ENCODE data around the gene TLR2. TPM values are rescaled to one million over a fixed set of nuclear protein-coding genes. Genes with fewer than 3 reads are reported as not detected.

The TLR2 gene
- total RNA-seq, 4 donors from 2014 or later: 4.3 to 30.0 (median 13.7) TPM

GRCh38 chr4:153725831-153726154 is 41.7 kb downstream of the TLR2 start:
- Histone ChIP-seq H3K9me3 (no peaks in the 10 kb centered on the region), H3K36me3 (no peaks in the 10 kb centered on the region), H3K4me1 (no peaks in the 10 kb centered on the region), H3K27me3 (peaks cover 5% of the 10 kb centered on the region), H3K4me3 (no peak overlapping the region), H3K27ac (no peak overlapping the region)
- TF ChIP-seq POLR2A (IDR thresholded peaks at IDR 0.05): no peak
- TF ChIP-seq EP300 (IDR thresholded peaks at IDR 0.05): no peak
- TF ChIP-seq CTCF (IDR thresholded peaks at IDR 0.05): no peak
- no peak for TF ChIP-seq POLR2AphosphoS5 (IDR thresholded peaks at IDR 0.05)
- WGBS, 2 donors (ENCODE audit: low coverage in 1 of 2): 100% methylated on average over 1 of the region's 1 CpG; no CpG with 5 or more reads in 1 of the 2 donors
- no peak for ATAC-seq

GRCh38 chr4:153728151-153728550 is 44.1 kb downstream of the TLR2 start:
- TF ChIP-seq POLR2A (IDR thresholded peaks at IDR 0.05) (no peak), EP300 (IDR thresholded peaks at IDR 0.05) (no peak), CTCF (IDR thresholded peaks at IDR 0.05) (no peak), POLR2AphosphoS5 (IDR thresholded peaks at IDR 0.05) (no peak)
- H3K36me3 ChIP-seq: no peaks in the 10 kb centered on the region
- no peak for ATAC-seq

GRCh38 chr4:153728660-153729059 is 44.6 kb downstream of the TLR2 start:
- Histone ChIP-seq H3K27ac (no peak overlapping the region), H3K27me3 (peaks cover 4% of the 10 kb centered on the region), H3K36me3 (no peaks in the 10 kb centered on the region), H3K9me3 (no peaks in the 10 kb centered on the region), H3K4me3 (no peak overlapping the region), H3K4me1 (no peaks in the 10 kb centered on the region)
- no peak for TF ChIP-seq POLR2A (IDR thresholded peaks at IDR 0.05)
- no peak for TF ChIP-seq CTCF (IDR thresholded peaks at IDR 0.05)
- TF ChIP-seq POLR2AphosphoS5 (IDR thresholded peaks at IDR 0.05): no peak
- TF ChIP-seq EP300 (IDR thresholded peaks at IDR 0.05): no peak
- WGBS, 2 donors (ENCODE audit: low coverage in 1 of 2): 59 to 86% methylated on average over 2 of the region's 4 CpGs
- ATAC-seq: no peak

More at GRCh38 chr4:153728151-153728550, 44.1 kb downstream of the TLR2 start:
- 92 to 100% methylated on average over 1 to 5 of the region's 5 CpGs for WGBS, 2 donors (ENCODE audit: low coverage in 1 of 2)
- Histone ChIP-seq H3K27ac (no peak overlapping the region), H3K4me1 (no peaks in the 10 kb centered on the region), H3K4me3 (no peak overlapping the region), H3K27me3 (peaks cover 5% of the 10 kb centered on the region), H3K9me3 (no peaks in the 10 kb centered on the region)

- no peak overlapping the region for H3K27ac ChIP-seq
- no peaks in the 10 kb centered on the region for H3K27me3 ChIP-seq
- TF ChIP-seq EP300 (IDR thresholded peaks at IDR 0.05) (no peak), CTCF (IDR thresholded peaks at IDR 0.05) (no peak), POLR2AphosphoS5 (IDR thresholded peaks at IDR 0.05) (no peak), POLR2A (IDR thresholded peaks at IDR 0.05) (no peak)
- no peaks in the 10 kb centered on the region for H3K36me3 ChIP-seq
- no peak overlapping the region for H3K4me3 ChIP-seq
- no peak for ATAC-seq
- H3K4me1 ChIP-seq: no peaks in the 10 kb centered on the region
- 71 to 88% methylated on average over 1 to 2 of the region's 2 CpGs for WGBS, 2 donors (ENCODE audit: low coverage in 1 of 2)
- H3K9me3 ChIP-seq: no peaks in the 10 kb centered on the region
Measured at GRCh38 chr4:153729895-153730294, 45.8 kb downstream of the TLR2 start.

GRCh38 chr4:153731239-153731638 is 47.2 kb downstream of the TLR2 start:
- ATAC-seq: no peak
- Histone ChIP-seq H3K4me3 (no peak overlapping the region), H3K27me3 (no peaks in the 10 kb centered on the region), H3K27ac (no peak overlapping the region), H3K36me3 (no peaks in the 10 kb centered on the region), H3K9me3 (no peaks in the 10 kb centered on the region), H3K4me1 (no peaks in the 10 kb centered on the region)
- 14 to 30% methylated on average over 2 to 3 of the region's 3 CpGs for WGBS, 2 donors (ENCODE audit: low coverage in 1 of 2)
- TF ChIP-seq CTCF (IDR thresholded peaks at IDR 0.05) (no peak), EP300 (IDR thresholded peaks at IDR 0.05) (no peak), POLR2A (IDR thresholded peaks at IDR 0.05) (no peak), POLR2AphosphoS5 (IDR thresholded peaks at IDR 0.05) (no peak)

Measured in gastroesophageal sphincter (tissue), 4 donors.